Spleen (tissue), 11 donors: ENCODE measurements around the gene HNRNPDL. TPM values are rescaled to one million over a fixed set of nuclear protein-coding genes. Genes with fewer than 3 reads are reported as not detected.

ENCODE experiments used
- DNase-seq: peaks from one replicate; pipeline ENCODE4 v3.0.0-alpha.2; 2020
- H3K27ac ChIP-seq, 8 donors: fragments of 200-600 bp; sonication (generic) in 7 of 8; 1 replicate in 4 of 8; 2 replicates in 4 of 8; pipeline versions ENCODE4 v1.5.0 to v1.8.0; 2016 to 2021; ENCODE audit warnings: inconsistent platforms in 4 of 8, mild to moderate bottlenecking in 4 of 8, moderate library complexity in 1 of 8
- H3K27me3 ChIP-seq, 7 donors: fragments of 200-600 bp; sonication (generic) in 6 of 7; replicated peaks in 1 of 7; 1 replicate in 4 of 7; 2 replicates in 3 of 7; pipeline versions ENCODE4 v1.5.0 to v1.8.0; 2016 to 2021; ENCODE audit warnings: inconsistent platforms in 3 of 7, mild to moderate bottlenecking in 1 of 7
- H3K36me3 ChIP-seq, 6 donors: fragments of 200-600 bp; sonication (generic) in 5 of 6; 1 replicate in 4 of 6; 2 replicates in 2 of 6; pipeline versions ENCODE4 v1.5.0 to v1.8.0; 2016 to 2021; ENCODE audit warnings: inconsistent platforms in 2 of 6
- H3K4me1 ChIP-seq, 6 donors: fragments of 200-600 bp; sonication (generic) in 5 of 6; 1 replicate in 3 of 6; 2 replicates in 3 of 6; pipeline versions ENCODE4 v1.5.0 to v1.8.0; 2016 to 2021; ENCODE audit warnings: inconsistent platforms in 3 of 6
- H3K4me3 ChIP-seq, 8 donors: fragments of 200-600 bp; sonication (generic) in 7 of 8; 1 replicate in 4 of 8; 2 replicates in 4 of 8; pipeline versions ENCODE4 v1.5.0 to v1.8.0; 2016 to 2021; ENCODE audit warnings: inconsistent platforms in 4 of 8, mild to moderate bottlenecking in 4 of 8, moderate library complexity in 2 of 8
- H3K9me3 ChIP-seq, 8 donors: fragments of 200-600 bp; sonication (generic) in 7 of 8; 1 replicate in 4 of 8; 2 replicates in 4 of 8; pipeline versions ENCODE4 v1.5.0 to v1.8.0; 2016 to 2021; ENCODE audit warnings: inconsistent platforms in 4 of 8
- POLR2A ChIP-seq, 3 donors: fragments of 450-650 bp; IDR thresholded peaks; one replicate each; pipeline ENCODE4 v1.5.1; 2017; ENCODE audit warnings: antibody characterized with exemption in 3 of 3, mild to moderate bottlenecking in 1 of 3
- POLR2AphosphoS5 ChIP-seq, 3 donors: sonication (generic); formaldehyde crosslinking; IDR thresholded peaks; one replicate each; pipeline ENCODE4 v1.5.1; 2017; ENCODE audit warnings: antibody characterized with exemption in 3 of 3
- WGBS, 5 donors: extraction: QIAGEN DNeasy Blood & Tissue Kit in 3 of 5; methylation state at CpG; one replicate each; pipeline versions ENCODE4 v1.1.5 to v1.1.7; 2013 to 2018; 5-methylcytosine and 5-hydroxymethylcytosine counted together
- intact Hi-C: fragments of 100-400 bp; cut with DNase I; formaldehyde crosslinking; loops from one replicate; pipeline ENCODE4 v1.15.0; 2023; ENCODE audit warnings: low total_unique reads
- polyA plus RNA-seq, 3 donors: library from polyadenylated mRNA; stranded (reverse); fragments of 200-250 nt; gene quantifications; one replicate each; pipeline ENCODE4 v1.2.1, GENCODE V29; 2013
- small RNA-seq, 4 donors: library from RNA; depleted of rRNA; stranded (forward); fragments of <200 nt; gene quantifications; one replicate each; pipeline ENCODE3, GENCODE V24; 2016
- total RNA-seq, 7 donors: library from RNA; depleted of rRNA in 3 of 7; stranded (reverse); fragments of >200 nt in 3 of 7; fragmentation: NEBNext Ultra II Directional in 4 of 7; extraction: Animal tissue kit (Norgen Biotek cat#: 25700) in 4 of 7; gene quantifications; one replicate each; pipeline versions ENCODE4 v1.1.0 to v1.2.1, GENCODE V29; 2016 to 2021
- TF ChIP-seq, protein P1 (sequence below), 11 experiments: fragments of 200-600 bp in 7 of 11; fragments of 450-650 bp in 4 of 11; sonication (generic) in 4 of 11; IDR thresholded peaks in 8 of 11; conservative IDR thresholded peaks in 3 of 11; 1 replicate in 7 of 11; 2 replicates in 4 of 11; pipeline versions ENCODE4 v1.4.0 to v1.8.0; 2016 to 2021; ENCODE audit warnings: antibody characterized with exemption in 11 of 11, inconsistent platforms in 4 of 11, mild to moderate bottlenecking in 1 of 11
- donor health status: healthy with polysubstance abuse.
- donor health status: DM: no; HTN: no; CAD: no; lungs with moderate emphysema.
- donor health status: DM: no; HTN: no; CAD: no.
- donor health status: Bipolar disorder and iron deficiency.
- donor health status: healthy.
- donor health status: DM: no; HTN: no; CAD: no.
- donor health status: DM: yes; HTN: yes; CAD: no.

Gene HNRNPDL
- total and polyA plus RNA-seq, 10 donors: 164 to 229 (median 208) TPM

DNA sequence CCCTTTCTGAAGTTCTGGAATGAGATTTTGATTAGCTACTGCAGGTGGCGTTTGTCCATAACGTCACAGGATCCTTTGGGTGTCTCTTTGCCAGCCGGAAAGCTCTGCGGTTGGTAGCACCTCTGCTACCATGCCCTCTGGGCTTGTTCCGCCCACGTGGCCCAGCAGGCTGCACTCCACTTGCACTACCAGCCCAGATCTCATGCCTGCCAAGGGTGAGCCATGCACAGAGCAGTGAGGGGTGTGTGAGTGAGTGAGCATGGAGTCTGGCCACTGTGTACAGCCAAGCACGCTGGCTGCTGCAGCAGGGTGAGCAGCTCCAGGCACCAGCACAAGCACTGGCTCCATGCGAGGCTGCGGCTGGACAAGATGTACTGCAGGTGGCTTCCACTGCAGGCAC, 49.9 kb downstream of the HNRNPDL start:
- TF ChIP-seq POLR2A (IDR thresholded peaks at IDR 0.05) (no peak), POLR2AphosphoS5 (IDR thresholded peaks at IDR 0.05) (peak in 2 of 3 donors; percentile 8 to 19)
- H3K4me1 ChIP-seq: peaks cover 5 to 31% (median 12%) of the 10 kb centered on the region in 6 donors
- no peak overlapping the region for H3K27ac ChIP-seq
- H3K4me3 ChIP-seq: no peak overlapping the region
- intact Hi-C loops: no loop called here
- no peaks in the 10 kb centered on the region for H3K27me3 ChIP-seq
- H3K36me3 ChIP-seq: no peaks in the 10 kb centered on the region
- no peak for DNase-seq
- 92 to 97% (median 96%) methylated on average over 6 to 9 of the region's 9 CpGs for WGBS, 5 donors
- H3K9me3 ChIP-seq: peaks cover 0 to 11% (median 0%) of the 10 kb centered on the region in 8 donors

DNA sequence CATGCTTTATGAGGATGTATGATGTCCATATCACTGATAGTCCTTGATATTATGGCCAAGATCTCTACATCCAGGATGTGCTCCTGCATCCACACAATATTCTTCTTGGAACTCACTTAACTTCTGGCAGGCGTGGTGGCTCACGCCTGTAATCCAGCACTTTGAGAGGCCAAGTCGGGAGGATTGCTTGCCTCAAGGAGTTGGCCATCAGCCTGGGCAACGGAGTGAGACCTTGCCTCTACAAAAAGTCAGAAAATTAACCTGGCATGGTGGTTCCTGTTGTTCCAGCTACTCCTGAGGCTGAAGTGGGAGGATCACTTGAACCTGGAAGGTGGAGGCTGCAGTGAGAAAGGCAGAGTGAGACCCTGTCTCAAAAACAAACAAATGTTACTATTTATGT, 54.2 kb downstream of the HNRNPDL start:
- DNase-seq: peak; percentile 51
- peaks cover 10 to 49% (median 27%) of the 10 kb centered on the region in 6 donors for H3K4me1 ChIP-seq
- H3K27me3 ChIP-seq: no peaks in the 10 kb centered on the region
- intact Hi-C loops: no loop called here
- H3K4me3 ChIP-seq: peak overlapping the region in 1 of 8 donors; percentile 92
- no peak for TF ChIP-seq POLR2A (IDR thresholded peaks at IDR 0.05)
- no peak for TF ChIP-seq POLR2AphosphoS5 (IDR thresholded peaks at IDR 0.05)
- TF ChIP-seq, protein P1, sequence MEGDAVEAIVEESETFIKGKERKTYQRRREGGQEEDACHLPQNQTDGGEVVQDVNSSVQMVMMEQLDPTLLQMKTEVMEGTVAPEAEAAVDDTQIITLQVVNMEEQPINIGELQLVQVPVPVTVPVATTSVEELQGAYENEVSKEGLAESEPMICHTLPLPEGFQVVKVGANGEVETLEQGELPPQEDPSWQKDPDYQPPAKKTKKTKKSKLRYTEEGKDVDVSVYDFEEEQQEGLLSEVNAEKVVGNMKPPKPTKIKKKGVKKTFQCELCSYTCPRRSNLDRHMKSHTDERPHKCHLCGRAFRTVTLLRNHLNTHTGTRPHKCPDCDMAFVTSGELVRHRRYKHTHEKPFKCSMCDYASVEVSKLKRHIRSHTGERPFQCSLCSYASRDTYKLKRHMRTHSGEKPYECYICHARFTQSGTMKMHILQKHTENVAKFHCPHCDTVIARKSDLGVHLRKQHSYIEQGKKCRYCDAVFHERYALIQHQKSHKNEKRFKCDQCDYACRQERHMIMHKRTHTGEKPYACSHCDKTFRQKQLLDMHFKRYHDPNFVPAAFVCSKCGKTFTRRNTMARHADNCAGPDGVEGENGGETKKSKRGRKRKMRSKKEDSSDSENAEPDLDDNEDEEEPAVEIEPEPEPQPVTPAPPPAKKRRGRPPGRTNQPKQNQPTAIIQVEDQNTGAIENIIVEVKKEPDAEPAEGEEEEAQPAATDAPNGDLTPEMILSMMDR (IDR thresholded peaks at IDR 0.05 in 8 of 11, conservative IDR thresholded peaks at IDR 0.05 in 3 of 11): no peak
- WGBS, 5 donors: 89 to 95% (median 90%) methylated on average over 4 of the region's 4 CpGs
- H3K9me3 ChIP-seq: peaks cover 0 to 6% (median 0%) of the 10 kb centered on the region in 8 donors
- no peaks in the 10 kb centered on the region for H3K36me3 ChIP-seq
- no peak overlapping the region for H3K27ac ChIP-seq

DNA sequence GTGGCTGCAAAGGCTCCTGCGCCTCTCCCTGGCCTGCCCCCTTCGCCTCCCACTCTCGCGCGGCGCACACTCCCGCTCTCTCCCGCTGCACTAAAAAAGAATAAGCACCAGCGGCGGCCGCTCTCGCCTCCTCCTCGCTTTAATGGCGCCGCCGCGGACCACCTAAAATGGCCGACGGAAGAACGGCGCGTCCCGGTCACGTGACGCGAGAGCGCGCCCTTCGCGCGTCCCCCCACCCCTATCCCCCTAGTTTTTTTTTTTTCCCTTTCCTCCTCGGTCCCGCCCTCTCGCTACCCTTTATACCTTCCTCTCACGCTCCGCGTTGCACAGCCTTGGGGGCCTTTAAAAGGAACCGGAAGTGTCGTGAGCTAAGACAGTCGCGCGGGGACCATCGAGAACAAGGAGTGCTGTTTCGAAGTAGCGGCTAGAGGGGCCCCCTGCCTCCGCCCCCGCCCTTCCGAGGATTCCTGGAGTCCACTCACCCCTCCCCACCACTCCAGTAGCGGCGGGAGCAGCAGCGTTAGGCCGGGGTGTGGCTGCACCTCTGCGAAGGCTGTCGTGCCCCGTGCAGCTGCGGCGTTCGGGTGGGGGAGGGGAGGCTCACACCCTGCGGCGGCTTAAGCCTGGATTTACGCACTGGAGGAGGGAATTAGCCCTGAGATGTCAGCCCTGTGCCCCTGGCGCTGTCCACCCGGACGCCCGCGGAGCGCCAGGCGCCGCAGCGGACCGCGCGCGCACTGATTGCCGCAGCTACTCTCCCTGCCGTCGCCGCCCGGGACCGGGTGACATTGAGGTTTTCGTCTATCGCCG, 56.2 kb downstream of the HNRNPDL start, which contains the start of gene HNRNPD:
HNRNPD (minus strand) TSS at position 176 of the 810 bp plus-strand sequence. CDS start 313 bp downstream, outside the sequence.
- Histone ChIP-seq H3K27me3 (no peaks in the 10 kb centered on the region), H3K27ac (peak within 1 kb of the TSS; percentile 97 to 100 (median 100)), H3K4me3 (peak within 1 kb of the TSS; percentile 79 to 97 (median 88)), H3K36me3 (peaks cover 0 to 16% (median 2%) of the 10 kb centered on the region in 6 donors), H3K4me1 (peaks cover 30 to 70% (median 48%) of the 10 kb centered on the region in 6 donors), H3K9me3 (no peaks in the 10 kb centered on the region)
- TF ChIP-seq POLR2A (IDR thresholded peaks at IDR 0.05): peak; percentile 24 to 92 (median 63)
- TF ChIP-seq POLR2AphosphoS5 (IDR thresholded peaks at IDR 0.05): peak; percentile 97 to 98 (median 98)
- TF ChIP-seq, protein P1 (IDR thresholded peaks at IDR 0.05 in 8 of 11, conservative IDR thresholded peaks at IDR 0.05 in 3 of 11): peak in 3 of 11 experiments; percentile 4 to 26 (median 5)
- WGBS, 5 donors: 0 to 1% (median 0%) methylated on average over 79 to 83 of the region's 83 CpGs
- intact Hi-C loops: loop anchor here (5.0 kb wide), 1 partner anchor 53 kb away; no protein-coding TSS in a partner anchor
- DNase-seq: peak; percentile 98

DNA sequence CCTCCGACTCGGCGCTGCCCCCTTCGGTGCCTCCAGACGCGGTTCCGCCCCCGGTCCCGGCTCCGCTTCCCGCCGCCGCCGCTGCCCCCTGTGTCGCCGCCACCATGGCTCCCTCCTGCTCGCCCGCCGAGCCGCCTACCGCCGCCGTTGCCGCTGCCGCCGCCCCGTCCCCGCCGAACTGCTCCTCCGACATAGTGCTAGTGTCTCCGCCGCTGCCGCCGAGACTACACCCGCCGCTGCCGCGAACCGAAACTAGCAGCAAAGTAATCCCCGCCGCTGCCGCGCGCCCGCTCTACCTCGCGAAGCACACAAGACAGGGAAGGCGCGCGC, 56.8 kb downstream of the HNRNPDL start:
- intact Hi-C loops: loop anchor here (5.0 kb wide), 1 partner anchor 54 kb away; no protein-coding TSS in a partner anchor
- no peaks in the 10 kb centered on the region for H3K9me3 ChIP-seq
- peaks cover 0 to 22% (median 2%) of the 10 kb centered on the region in 6 donors for H3K36me3 ChIP-seq
- TF ChIP-seq, protein P1 (IDR thresholded peaks at IDR 0.05 in 8 of 11, conservative IDR thresholded peaks at IDR 0.05 in 3 of 11): no peak
- no peak for TF ChIP-seq POLR2AphosphoS5 (IDR thresholded peaks at IDR 0.05)
- TF ChIP-seq POLR2A (IDR thresholded peaks at IDR 0.05): no peak
- 0 to 1% (median 0%) methylated on average over 17 to 50 of the region's 50 CpGs for WGBS, 5 donors
- no peak for DNase-seq
- peaks cover 34 to 76% (median 54%) of the 10 kb centered on the region in 6 donors for H3K4me1 ChIP-seq
- no peaks in the 10 kb centered on the region for H3K27me3 ChIP-seq
- peak overlapping the region; percentile 79 to 97 (median 88) for H3K4me3 ChIP-seq
- H3K27ac ChIP-seq: peak overlapping the region; percentile 97 to 100 (median 100)

Small RNA genes lying within 50 kb of the gene (small RNA-seq; reads per million reads assigned to genes)
- gene RF00150: 0 reads per million in 4 donors

Other genes starting within 250 kb of the HNRNPDL start
- 100 to 1,000 TPM; 135 to 208 (median 192) TPM for gene HNRNPD, start 56.5 kb downstream of the HNRNPDL start, total RNA-seq
- 100 to 1,000 TPM; 164 to 200 (median 174) TPM for gene HNRNPD, start 56.5 kb downstream of the HNRNPDL start, polyA plus RNA-seq
- 10 to 100 TPM; 21.6 to 34.4 (median 27.6) TPM for gene ENOPH1, start 128 bp upstream of the HNRNPDL start, total RNA-seq
- 10 to 100 TPM; 28.6 to 35.9 (median 34.9) TPM for gene ENOPH1, start 128 bp upstream of the HNRNPDL start, polyA plus RNA-seq
- 10 to 100 TPM in 4 of 7 donors, 1 to 10 TPM in 3; 3.6 to 26.0 (median 17.1) TPM for gene TMEM150C, start 131.5 kb upstream of the HNRNPDL start, total RNA-seq
- gene TMEM150C, start 131.5 kb upstream of the HNRNPDL start, polyA plus RNA-seq: 1 to 10 TPM; 4.5 to 8.3 (median 5.3) TPM